GM19035 (cell line): ENCODE data around the gene CHST11.

ENCODE experiments used
- ATAC-seq: cut with Tn5 transposase; IDR thresholded peaks from one replicate; pipeline ENCODE4 v1.9.1; 2021; ENCODE audit not compliant: unreplicated experiment

Gene CHST11

GRCh38 chr12:104501660-104502059 is 44.9 kb downstream of the CHST11 start:
- no peak for ATAC-seq

- no peak for ATAC-seq
Measured at GRCh38 chr12:104502217-104502616, 45.5 kb downstream of the CHST11 start.

- no peak for ATAC-seq
Measured at GRCh38 chr12:104502638-104503037, 45.9 kb downstream of the CHST11 start.

GRCh38 chr12:104503191-104503590 is 46.4 kb downstream of the CHST11 start:
- no peak for ATAC-seq

- ATAC-seq, result no peak
Measured at GRCh38 chr12:104504146-104504545, 47.4 kb downstream of the CHST11 start.

GRCh38 chr12:104505095-104505818 is 48.5 kb downstream of the CHST11 start:
- ATAC-seq, result peak; percentile 98

- no peak for ATAC-seq
Measured at GRCh38 chr12:104506676-104507401, 50.1 kb downstream of the CHST11 start.

GRCh38 chr12:104507672-104508071 is 50.9 kb downstream of the CHST11 start:
- no peak for ATAC-seq

GRCh38 chr12:104508752-104509446 is 52.2 kb downstream of the CHST11 start:
- ATAC-seq, result no peak

GRCh38 chr12:104510145-104510872 is 53.6 kb downstream of the CHST11 start:
- ATAC-seq, result no peak

GRCh38 chr12:104510873-104511440 is 54.2 kb downstream of the CHST11 start:
- ATAC-seq, result no peak

GRCh38 chr12:104513681-104514080 is 56.9 kb downstream of the CHST11 start:
- ATAC-seq, result no peak

- no peak for ATAC-seq
Measured at GRCh38 chr12:104514092-104514810, 57.5 kb downstream of the CHST11 start.

GRCh38 chr12:104515899-104516298 is 59.2 kb downstream of the CHST11 start:
- ATAC-seq, result no peak

- ATAC-seq, result no peak
Measured at GRCh38 chr12:104516821-104517220, 60.1 kb downstream of the CHST11 start.

GRCh38 chr12:104517880-104518279 is 61.1 kb downstream of the CHST11 start:
- no peak for ATAC-seq

GRCh38 chr12:104519190-104520019 is 62.7 kb downstream of the CHST11 start:
- no peak for ATAC-seq

GRCh38 chr12:104520242-104520900 is 63.6 kb downstream of the CHST11 start:
- ATAC-seq, result peak; percentile 65

GRCh38 chr12:104521731-104522130 is 65.0 kb downstream of the CHST11 start:
- no peak for ATAC-seq
